Body of pancreas (tissue), 4 donors: ENCODE data around the gene RARA. TPM values are rescaled to one million over a fixed set of nuclear protein-coding genes. Genes with fewer than 3 reads are reported as not detected.

ENCODE experiments used
- ATAC-seq: fragments of 150-250 bp; one replicate; pipeline ENCODE4 v1.9.1; 2016
- DNase-seq, 4 donors: peaks; one replicate each; pipeline ENCODE4 v3.0.0-alpha.2; 2019
- H3K27ac ChIP-seq, 4 donors: fragments of 200-600 bp; sonication (generic); 1 replicate in 3 of 4; 2 replicates in 1 of 4; pipeline versions ENCODE4 v1.5.1 to v1.6.1; 2016 to 2019; ENCODE audit warnings: mild to moderate bottlenecking in 1 of 4, mixed read lengths in 1 of 4, moderate library complexity in 1 of 4
- H3K27me3 ChIP-seq, 2 donors: fragments of 200-600 bp; sonication (generic); one replicate each; pipeline ENCODE4 v1.6.0; 2016; ENCODE audit warnings: mild to moderate bottlenecking in 1 of 2
- H3K36me3 ChIP-seq, 2 donors: fragments of 200-600 bp; sonication (generic); replicated peaks in 1 of 2; 2 replicates each; pipeline ENCODE4 v1.5.1; 2016; ENCODE audit warnings: low read depth in 2 of 2; ENCODE audit not compliant: insufficient read depth in 1 of 2
- H3K4me1 ChIP-seq: fragments of 200-600 bp; sonication (generic); one replicate; pipeline ENCODE4 v1.6.0; 2016
- H3K4me3 ChIP-seq, 2 donors: fragments of 200-600 bp; sonication (generic); 1 replicate in 1 of 2; 2 replicates in 1 of 2; pipeline ENCODE4 v1.5.1; 2016 to 2019
- H3K9me3 ChIP-seq, 3 donors: fragments of 200-600 bp; sonication (generic); 1 replicate in 2 of 3; 2 replicates in 1 of 3; pipeline ENCODE4 v1.5.1; 2016
- POLR2A ChIP-seq, 3 donors: fragments of 450-650 bp; IDR thresholded peaks; one replicate each; pipeline ENCODE4 v1.6.1; 2016; ENCODE audit warnings: antibody characterized with exemption in 3 of 3, mild to moderate bottlenecking in 2 of 3
- WGBS, 2 donors: methylation state at CpG; one replicate each; pipeline ENCODE4 v1.1.5; 2017; 5-methylcytosine and 5-hydroxymethylcytosine counted together
- intact Hi-C: fragments of 100-400 bp; cut with DNase I; formaldehyde crosslinking; loops from one replicate; pipeline ENCODE4 v1.15.1; 2023
- total RNA-seq, 2 donors: library from RNA; depleted of rRNA; stranded (reverse); fragments of >200 nt; gene quantifications; one replicate each; pipeline ENCODE4 v1.1.0, GENCODE V29; 2016
- TF ChIP-seq, protein P1 (sequence below), 7 experiments: fragments of 450-650 bp in 4 of 7; fragments of 200-600 bp in 3 of 7; sonication (generic) in 3 of 7; IDR thresholded peaks; one replicate each; pipeline ENCODE4 v1.5.1; 2016 to 2019; ENCODE audit warnings: antibody characterized with exemption in 7 of 7

RARA gene
- total RNA-seq, 2 donors from 2014 or later, result 11.4 to 13.8 TPM

DNA sequence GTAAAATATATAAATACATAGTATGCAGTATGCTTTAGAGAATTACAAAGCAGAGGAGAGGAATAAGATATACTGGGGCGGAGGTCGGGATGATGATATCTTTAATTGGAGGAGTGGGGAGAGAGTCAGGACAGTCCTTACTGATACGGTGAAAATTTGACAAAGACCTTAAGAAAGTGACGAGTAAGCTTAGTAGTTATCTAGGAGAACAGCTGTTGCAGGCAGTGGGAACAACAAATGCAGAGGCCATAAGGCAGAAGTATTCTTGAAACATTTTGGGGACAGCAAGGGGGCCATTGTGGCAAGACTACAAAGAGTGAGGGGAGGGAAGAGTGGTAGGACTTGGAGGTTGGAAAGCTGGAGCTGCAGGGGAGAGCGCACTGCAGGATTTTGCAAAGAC, 43.6 kb upstream of the RARA start:
- H3K9me3 ChIP-seq, result no peaks in the 10 kb centered on the region
- TF ChIP-seq, protein P1, sequence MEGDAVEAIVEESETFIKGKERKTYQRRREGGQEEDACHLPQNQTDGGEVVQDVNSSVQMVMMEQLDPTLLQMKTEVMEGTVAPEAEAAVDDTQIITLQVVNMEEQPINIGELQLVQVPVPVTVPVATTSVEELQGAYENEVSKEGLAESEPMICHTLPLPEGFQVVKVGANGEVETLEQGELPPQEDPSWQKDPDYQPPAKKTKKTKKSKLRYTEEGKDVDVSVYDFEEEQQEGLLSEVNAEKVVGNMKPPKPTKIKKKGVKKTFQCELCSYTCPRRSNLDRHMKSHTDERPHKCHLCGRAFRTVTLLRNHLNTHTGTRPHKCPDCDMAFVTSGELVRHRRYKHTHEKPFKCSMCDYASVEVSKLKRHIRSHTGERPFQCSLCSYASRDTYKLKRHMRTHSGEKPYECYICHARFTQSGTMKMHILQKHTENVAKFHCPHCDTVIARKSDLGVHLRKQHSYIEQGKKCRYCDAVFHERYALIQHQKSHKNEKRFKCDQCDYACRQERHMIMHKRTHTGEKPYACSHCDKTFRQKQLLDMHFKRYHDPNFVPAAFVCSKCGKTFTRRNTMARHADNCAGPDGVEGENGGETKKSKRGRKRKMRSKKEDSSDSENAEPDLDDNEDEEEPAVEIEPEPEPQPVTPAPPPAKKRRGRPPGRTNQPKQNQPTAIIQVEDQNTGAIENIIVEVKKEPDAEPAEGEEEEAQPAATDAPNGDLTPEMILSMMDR (IDR thresholded peaks at IDR 0.05), result no peak
- no peak for TF ChIP-seq POLR2A (IDR thresholded peaks at IDR 0.05)
- H3K27ac ChIP-seq, result no peak overlapping the region
- WGBS, 2 donors, result 82 to 90% methylated on average over 5 of the region's 5 CpGs
- no peaks in the 10 kb centered on the region for H3K27me3 ChIP-seq
- ATAC-seq, result no peak
- H3K4me1 ChIP-seq, result no peaks in the 10 kb centered on the region
- H3K4me3 ChIP-seq, result no peak overlapping the region
- intact Hi-C loops, result no loop called here
- peaks cover 0 to 29% of the 10 kb centered on the region in 2 donors for H3K36me3 ChIP-seq
- DNase-seq, result no peak

DNA sequence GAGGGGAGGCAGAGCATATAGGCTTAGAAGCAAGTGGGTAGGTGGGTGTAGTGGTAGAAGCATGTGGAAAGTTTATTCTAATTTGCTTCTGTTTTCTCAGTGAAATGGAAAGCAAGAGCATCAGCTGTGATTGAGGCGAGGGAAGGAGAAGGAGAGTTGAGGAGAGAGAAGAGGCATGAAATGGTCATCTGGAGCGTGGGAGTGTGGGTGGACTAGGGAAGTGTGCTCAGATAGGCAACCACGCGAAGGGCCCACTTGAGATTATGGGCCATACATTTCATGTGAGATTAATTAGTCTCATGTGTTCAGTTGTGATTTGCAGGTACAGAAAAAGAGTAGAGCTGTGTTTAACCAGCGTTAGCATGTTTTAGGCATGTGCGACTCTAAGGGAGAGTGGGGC, 42.1 kb upstream of the RARA start:
- no peaks in the 10 kb centered on the region for H3K9me3 ChIP-seq
- no peak overlapping the region for H3K4me3 ChIP-seq
- no peaks in the 10 kb centered on the region for H3K4me1 ChIP-seq
- no peak for ATAC-seq
- TF ChIP-seq POLR2A (IDR thresholded peaks at IDR 0.05), result no peak
- TF ChIP-seq, protein P1 (IDR thresholded peaks at IDR 0.05), result no peak
- H3K36me3 ChIP-seq, result peaks cover 0 to 24% of the 10 kb centered on the region in 2 donors
- H3K27ac ChIP-seq, result no peak overlapping the region
- no peak for DNase-seq
- WGBS, 2 donors, result 87 to 91% methylated on average over 6 of the region's 6 CpGs
- intact Hi-C loops, result no loop called here
- no peaks in the 10 kb centered on the region for H3K27me3 ChIP-seq

DNA sequence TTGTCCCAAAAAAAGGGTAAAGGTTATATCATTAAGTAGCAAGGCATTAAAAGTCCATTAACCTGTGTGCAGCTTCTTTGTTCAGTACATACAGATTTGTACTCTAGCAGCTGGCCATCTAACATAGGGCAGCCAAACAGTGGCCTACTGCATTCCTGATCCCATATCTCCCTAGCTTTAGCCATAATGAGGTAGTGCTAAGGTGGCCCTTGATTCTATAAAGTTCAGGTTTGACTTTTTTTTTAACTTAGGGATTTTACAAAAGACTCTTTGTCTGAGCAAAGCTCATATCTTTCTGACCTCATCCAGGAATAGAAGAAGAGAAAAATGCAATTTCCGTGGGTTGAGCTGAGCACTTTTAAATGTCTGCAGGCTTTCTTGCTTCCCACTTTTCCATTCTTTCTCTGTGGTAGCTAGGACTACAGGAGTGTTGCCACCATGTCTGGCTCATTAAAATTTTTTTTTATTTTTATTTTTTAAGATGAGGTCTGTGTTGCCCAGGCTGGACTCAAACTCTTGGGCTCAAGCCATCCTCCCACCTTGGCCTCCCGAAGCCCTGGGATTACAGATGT, 40.8 kb upstream of the RARA start:
- Histone ChIP-seq H3K27ac (peak overlapping the region in 3 of 4 donors; percentile 21 to 68 (median 53)), H3K4me3 (no peak overlapping the region), H3K4me1 (no peaks in the 10 kb centered on the region), H3K36me3 (peaks cover 0 to 17% of the 10 kb centered on the region in 2 donors), H3K9me3 (no peaks in the 10 kb centered on the region), H3K27me3 (no peaks in the 10 kb centered on the region)
- intact Hi-C loops, result no loop called here
- 39 to 73% methylated on average over 2 of the region's 2 CpGs for WGBS, 2 donors
- DNase-seq, result no peak
- ATAC-seq, result peak; percentile 71
- TF ChIP-seq, protein P1 (IDR thresholded peaks at IDR 0.05), result no peak
- TF ChIP-seq POLR2A (IDR thresholded peaks at IDR 0.05), result no peak

DNA sequence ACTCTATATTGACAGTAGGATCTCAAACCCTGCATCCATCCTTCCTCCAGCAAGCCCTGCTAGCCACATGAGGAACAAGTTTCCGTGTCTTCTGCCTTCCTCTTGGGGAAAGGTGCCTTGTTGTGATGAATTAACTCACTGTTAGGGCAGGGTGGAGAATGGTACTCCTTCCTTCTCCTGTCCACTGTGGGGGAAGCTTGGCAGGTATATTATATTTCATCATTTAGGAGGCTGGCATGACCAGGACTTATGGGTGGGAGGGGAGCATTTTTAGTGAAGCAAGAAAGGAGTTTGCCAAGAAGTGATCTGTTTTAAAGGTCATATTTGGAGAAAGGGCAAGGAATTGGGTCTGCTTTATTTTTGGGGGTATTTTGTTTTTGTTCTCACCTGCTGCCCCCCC, 30.6 kb upstream of the RARA start:
- TF ChIP-seq, protein P1 (IDR thresholded peaks at IDR 0.05), result no peak
- no peak for TF ChIP-seq POLR2A (IDR thresholded peaks at IDR 0.05)
- Histone ChIP-seq H3K27ac (no peak overlapping the region), H3K4me1 (peaks cover 2% of the 10 kb centered on the region), H3K36me3 (peaks cover 16 to 37% of the 10 kb centered on the region in 2 donors), H3K4me3 (no peak overlapping the region), H3K9me3 (no peaks in the 10 kb centered on the region), H3K27me3 (no peaks in the 10 kb centered on the region)
- ATAC-seq (no peak), DNase-seq (no peak)
- 77 to 88% methylated on average over 1 of the region's 1 CpG for WGBS, 2 donors
- intact Hi-C loops, result no loop called here

- intact Hi-C loops, result no loop called here
- ATAC-seq, result no peak
- WGBS, 2 donors, result 95 to 97% methylated on average over 4 of the region's 4 CpGs
Measured at GRCh38 chr17:40279402-40279801, 29.6 kb upstream of the RARA start.

More at GRCh38 chr17:40279402-40279801, 29.6 kb upstream of the RARA start:
- DNase-seq, result no peak
- no peak overlapping the region for H3K4me3 ChIP-seq
- peaks cover 13 to 33% of the 10 kb centered on the region in 2 donors for H3K36me3 ChIP-seq
- peaks cover 12% of the 10 kb centered on the region for H3K4me1 ChIP-seq
- H3K9me3 ChIP-seq, result no peaks in the 10 kb centered on the region
- TF ChIP-seq, protein P1 (IDR thresholded peaks at IDR 0.05), result no peak
- no peaks in the 10 kb centered on the region for H3K27me3 ChIP-seq
- H3K27ac ChIP-seq, result no peak overlapping the region
